ENCODE measurements around the gene PTPRJ. TPM values are rescaled to one million over a fixed set of nuclear protein-coding genes. Genes with fewer than 3 reads are reported as not detected.

Gene PTPRJ
- polyA plus RNA-seq, 1 donor (not counting 4 experiments of a cell fraction or from before 2014, with no cell fraction given): 0.84 TPM

DNA sequence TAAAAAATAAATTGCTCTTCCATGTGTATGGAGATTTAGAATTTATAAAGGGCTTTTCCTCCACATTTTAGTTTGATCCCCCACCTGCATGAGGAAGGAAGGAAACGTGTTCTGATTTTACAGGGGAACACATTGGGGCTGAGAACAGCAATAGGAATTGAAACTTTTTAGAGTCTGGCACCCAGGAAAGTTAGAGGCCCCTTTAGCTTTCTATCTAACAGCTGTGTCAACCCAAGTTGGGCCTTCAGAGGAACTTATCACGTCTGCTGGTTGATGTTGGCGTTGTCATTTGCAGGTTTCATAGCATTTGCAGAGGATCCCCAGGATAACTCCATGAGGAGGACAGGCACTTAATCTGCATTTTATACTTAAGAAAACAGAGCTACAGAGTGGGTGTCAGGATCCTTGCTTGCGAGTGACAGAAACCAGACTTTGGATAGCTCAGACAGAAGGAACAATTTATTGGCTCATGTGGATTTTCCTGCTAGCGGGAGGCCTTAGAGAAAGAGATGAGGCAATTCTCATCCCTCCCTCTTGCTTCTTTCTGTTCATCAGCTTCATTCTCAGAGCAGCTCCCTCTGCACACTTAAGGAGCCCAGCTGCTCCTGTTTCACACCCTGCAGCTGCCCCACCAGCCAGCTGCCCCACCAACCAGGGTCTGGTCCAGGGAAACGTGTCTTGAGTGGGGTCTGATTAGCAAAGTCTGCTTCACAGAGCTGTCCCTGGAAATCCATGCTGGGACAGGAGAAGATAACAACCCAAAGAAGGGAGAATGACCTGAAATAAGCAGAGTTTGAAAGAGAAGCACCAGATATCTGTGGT is 143.8 kb downstream of the PTPRJ start:
- no peak overlapping the region for H3K4me2 ChIP-seq (ENCODE audit: control insufficient read depth, extremely low read depth, insufficient read depth, low read depth, low read length)
- H4K20me1 ChIP-seq (ENCODE audit: control insufficient read depth, extremely low read depth, insufficient read depth, low read length): no peaks in the 10 kb centered on the region
- no peaks in the 10 kb centered on the region for H3K27me3 ChIP-seq (ENCODE audit: control insufficient read depth, extremely low read depth, insufficient read depth, low read length)
- dilution Hi-C loops (cut with MboI; ENCODE audit: extremely low pct_ligation_motif_present, low sequenced_read_pairs): no loop called here
- H3K9me3 ChIP-seq (ENCODE audit: control insufficient read depth, low read depth, low read length): no peaks in the 10 kb centered on the region
- no peaks in the 10 kb centered on the region for H3K9me1 ChIP-seq (ENCODE audit: control insufficient read depth, extremely low read depth, insufficient read depth, low read length)
- no peaks in the 10 kb centered on the region for H3K36me3 ChIP-seq (ENCODE audit: control insufficient read depth in 2 of 2, extremely low read depth in 1 of 2, insufficient read depth in 2 of 2, low read length in 2 of 2)
- no peak for DNase-seq (ENCODE audit: low read depth, low spot score)
- no peak overlapping the region for H3K4me3 ChIP-seq (ENCODE audit: control insufficient read depth in 2 of 3, extremely low read depth in 1 of 3, insufficient read depth in 2 of 3, low read depth in 1 of 3, low read length in 3 of 3)
- no peak overlapping the region for H3K9ac ChIP-seq (ENCODE audit: control insufficient read depth, extremely low read depth, insufficient read depth, low read length)
- no peak overlapping the region for H2AFZ ChIP-seq (ENCODE audit: control insufficient read depth, low read length)
- H3K27ac ChIP-seq (ENCODE audit: control insufficient read depth, insufficient read depth, low read length): no peak overlapping the region
- no peaks in the 10 kb centered on the region for H3K79me2 ChIP-seq (ENCODE audit: control insufficient read depth, insufficient read depth, low read length)
- TF ChIP-seq, protein P1, sequence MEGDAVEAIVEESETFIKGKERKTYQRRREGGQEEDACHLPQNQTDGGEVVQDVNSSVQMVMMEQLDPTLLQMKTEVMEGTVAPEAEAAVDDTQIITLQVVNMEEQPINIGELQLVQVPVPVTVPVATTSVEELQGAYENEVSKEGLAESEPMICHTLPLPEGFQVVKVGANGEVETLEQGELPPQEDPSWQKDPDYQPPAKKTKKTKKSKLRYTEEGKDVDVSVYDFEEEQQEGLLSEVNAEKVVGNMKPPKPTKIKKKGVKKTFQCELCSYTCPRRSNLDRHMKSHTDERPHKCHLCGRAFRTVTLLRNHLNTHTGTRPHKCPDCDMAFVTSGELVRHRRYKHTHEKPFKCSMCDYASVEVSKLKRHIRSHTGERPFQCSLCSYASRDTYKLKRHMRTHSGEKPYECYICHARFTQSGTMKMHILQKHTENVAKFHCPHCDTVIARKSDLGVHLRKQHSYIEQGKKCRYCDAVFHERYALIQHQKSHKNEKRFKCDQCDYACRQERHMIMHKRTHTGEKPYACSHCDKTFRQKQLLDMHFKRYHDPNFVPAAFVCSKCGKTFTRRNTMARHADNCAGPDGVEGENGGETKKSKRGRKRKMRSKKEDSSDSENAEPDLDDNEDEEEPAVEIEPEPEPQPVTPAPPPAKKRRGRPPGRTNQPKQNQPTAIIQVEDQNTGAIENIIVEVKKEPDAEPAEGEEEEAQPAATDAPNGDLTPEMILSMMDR (optimal IDR thresholded peaks at IDR 0.05 in 1 of 3, IDR thresholded peaks at IDR 0.05 in 1 of 3, conservative IDR thresholded peaks at IDR 0.05 in 1 of 3; ENCODE audit: extremely low read depth in 1 of 3, insufficient read depth in 2 of 3, low read length in 3 of 3): no peak
- no peak for TF ChIP-seq EZH2 (IDR thresholded peaks at IDR 0.05; ENCODE audit: low read length)
- no peak for FAIRE-seq
- H3K4me1 ChIP-seq (ENCODE audit: control insufficient read depth, extremely low read depth, insufficient read depth, low read length): no peaks in the 10 kb centered on the region

GRCh38 chr11:48124880-48125279 is 144.5 kb downstream of the PTPRJ start:
- no peak overlapping the region for H3K9ac ChIP-seq (ENCODE audit: control insufficient read depth, extremely low read depth, insufficient read depth, low read length)
- no peaks in the 10 kb centered on the region for H3K9me1 ChIP-seq (ENCODE audit: control insufficient read depth, extremely low read depth, insufficient read depth, low read length)
- H3K4me2 ChIP-seq (ENCODE audit: control insufficient read depth, extremely low read depth, insufficient read depth, low read depth, low read length): no peak overlapping the region
- no peak overlapping the region for H3K4me3 ChIP-seq (ENCODE audit: control insufficient read depth in 2 of 3, extremely low read depth in 1 of 3, insufficient read depth in 2 of 3, low read depth in 1 of 3, low read length in 3 of 3)
- peaks cover 0 to under 1% of the 10 kb centered on the region in 2 experiments for H3K36me3 ChIP-seq (ENCODE audit: control insufficient read depth in 2 of 2, extremely low read depth in 1 of 2, insufficient read depth in 2 of 2, low read length in 2 of 2)
- no peaks in the 10 kb centered on the region for H3K4me1 ChIP-seq (ENCODE audit: control insufficient read depth, extremely low read depth, insufficient read depth, low read length)
- DNase-seq (ENCODE audit: low read depth, low spot score): no peak
- no peak overlapping the region for H2AFZ ChIP-seq (ENCODE audit: control insufficient read depth, low read length)
- H3K79me2 ChIP-seq (ENCODE audit: control insufficient read depth, insufficient read depth, low read length): no peaks in the 10 kb centered on the region
- no peak for TF ChIP-seq EZH2 (IDR thresholded peaks at IDR 0.05; ENCODE audit: low read length)
- TF ChIP-seq, protein P1 (optimal IDR thresholded peaks at IDR 0.05 in 1 of 3, IDR thresholded peaks at IDR 0.05 in 1 of 3, conservative IDR thresholded peaks at IDR 0.05 in 1 of 3; ENCODE audit: extremely low read depth in 1 of 3, insufficient read depth in 2 of 3, low read length in 3 of 3): no peak
- no peaks in the 10 kb centered on the region for H3K27me3 ChIP-seq (ENCODE audit: control insufficient read depth, extremely low read depth, insufficient read depth, low read length)
- no peaks in the 10 kb centered on the region for H3K9me3 ChIP-seq (ENCODE audit: control insufficient read depth, low read depth, low read length)
- no peak overlapping the region for H3K27ac ChIP-seq (ENCODE audit: control insufficient read depth, insufficient read depth, low read length)
- FAIRE-seq: no peak
- H4K20me1 ChIP-seq (ENCODE audit: control insufficient read depth, extremely low read depth, insufficient read depth, low read length): no peaks in the 10 kb centered on the region
- dilution Hi-C loops (cut with MboI; ENCODE audit: extremely low pct_ligation_motif_present, low sequenced_read_pairs): no loop called here
